ENCODE results near the gene ZBTB20.

ZBTB20 gene

GRCh38 chr3:114672692-114673447 lies 474.2 kb downstream of the ZBTB20 start:
- DNase-seq (ENCODE audit: low spot score): no peak

- DNase-seq (ENCODE audit: low spot score): no peak
These were observed 475.2 kb downstream of the ZBTB20 start for GRCh38 chr3:114671741-114672510.

GRCh38 chr3:114669614-114670013 lies 477.5 kb downstream of the ZBTB20 start:
- DNase-seq (ENCODE audit: low spot score): no peak

GRCh38 chr3:114668099-114668498 lies 479.0 kb downstream of the ZBTB20 start:
- DNase-seq (ENCODE audit: low spot score): no peak

- no peak for DNase-seq (ENCODE audit: low spot score)
These were observed 480.5 kb downstream of the ZBTB20 start for GRCh38 chr3:114666623-114667022.

GRCh38 chr3:114664006-114664405 lies 483.1 kb downstream of the ZBTB20 start:
- no peak for DNase-seq (ENCODE audit: low spot score)

- DNase-seq (ENCODE audit: low spot score): no peak
These were observed 486.3 kb downstream of the ZBTB20 start for GRCh38 chr3:114660808-114661207.

- DNase-seq (ENCODE audit: low spot score): no peak
These were observed 487.0 kb downstream of the ZBTB20 start for GRCh38 chr3:114660124-114660523.

GRCh38 chr3:114659109-114660061 lies 487.7 kb downstream of the ZBTB20 start:
- no peak for DNase-seq (ENCODE audit: low spot score)

GRCh38 chr3:114651555-114651954 lies 495.5 kb downstream of the ZBTB20 start:
- no peak for DNase-seq (ENCODE audit: low spot score)

- peak; percentile 65 for DNase-seq (ENCODE audit: low spot score)
These were observed 496.3 kb downstream of the ZBTB20 start for GRCh38 chr3:114650808-114651207.

GRCh38 chr3:114649331-114649730 lies 497.8 kb downstream of the ZBTB20 start:
- DNase-seq (ENCODE audit: low spot score): peak; percentile 45

GRCh38 chr3:114646526-114646925 lies 500.6 kb downstream of the ZBTB20 start:
- peak; percentile 83 for DNase-seq (ENCODE audit: low spot score)

GRCh38 chr3:114645392-114645791 lies 501.7 kb downstream of the ZBTB20 start:
- peak; percentile 79 for DNase-seq (ENCODE audit: low spot score)

GRCh38 chr3:114644367-114644766 lies 502.7 kb downstream of the ZBTB20 start:
- no peak for DNase-seq (ENCODE audit: low spot score)

GRCh38 chr3:114642951-114643741 lies 503.9 kb downstream of the ZBTB20 start:
- DNase-seq (ENCODE audit: low spot score): no peak

GRCh38 chr3:114640126-114640525 lies 507.0 kb downstream of the ZBTB20 start:
- no peak for DNase-seq (ENCODE audit: low spot score)

GRCh38 chr3:114639171-114639570 lies 507.9 kb downstream of the ZBTB20 start:
- no peak for DNase-seq (ENCODE audit: low spot score)

- DNase-seq (ENCODE audit: low spot score): no peak
These were observed 511.2 kb downstream of the ZBTB20 start for GRCh38 chr3:114635878-114636277.

GRCh38 chr3:114634635-114635034 lies 512.5 kb downstream of the ZBTB20 start:
- no peak for DNase-seq (ENCODE audit: low spot score)

GRCh38 chr3:114632757-114633424 lies 514.2 kb downstream of the ZBTB20 start:
- no peak for DNase-seq (ENCODE audit: low spot score)
